NCI-H1417 (cell line): ENCODE data around the gene SBF2.
"Not testable (repeated sequence)": the region's sequence is repeated elsewhere in the genome, so short reads cannot be mapped to it uniquely, and the experiment has no call there.

Experiments
- DNase-seq, 3 experiments: peaks; one replicate each; lab custom pipeline; 2025; lab: John Stamatoyannopoulos, UW

Gene SBF2

GRCh38 chr11:9750551-9750950, 543.5 kb downstream of the SBF2 start:
- DNase-seq, result no peak

- DNase-seq, result peak in 2 of 3 experiments; percentile 49 to 75
Observed at GRCh38 chr11:9748361-9748970, 545.6 kb downstream of the SBF2 start.

GRCh38 chr11:9747828-9748227, 546.2 kb downstream of the SBF2 start:
- peak in 1 of 3 experiments; percentile 7 for DNase-seq

- DNase-seq, result no peak
Observed at GRCh38 chr11:9747229-9747628, 546.8 kb downstream of the SBF2 start.

- DNase-seq, result no peak
Observed at GRCh38 chr11:9745411-9746211, 548.4 kb downstream of the SBF2 start.

GRCh38 chr11:9743512-9743911, 550.5 kb downstream of the SBF2 start:
- not testable (repeated sequence) for DNase-seq

GRCh38 chr11:9741260-9741659, 552.8 kb downstream of the SBF2 start:
- no peak for DNase-seq

GRCh38 chr11:9740202-9740883, 553.7 kb downstream of the SBF2 start:
- DNase-seq, result no peak

- DNase-seq, result no peak
Observed at GRCh38 chr11:9739123-9739900, 554.7 kb downstream of the SBF2 start.

GRCh38 chr11:9738707-9739106, 555.3 kb downstream of the SBF2 start:
- DNase-seq, result no peak

GRCh38 chr11:9738116-9738515, 555.9 kb downstream of the SBF2 start:
- peak in 1 of 3 experiments; percentile 53 for DNase-seq

- DNase-seq, result no peak
Observed at GRCh38 chr11:9736365-9736764, 557.7 kb downstream of the SBF2 start.

- no peak for DNase-seq
Observed at GRCh38 chr11:9735919-9736318, 558.1 kb downstream of the SBF2 start.

- no peak for DNase-seq
Observed at GRCh38 chr11:9735236-9735635, 558.8 kb downstream of the SBF2 start.

GRCh38 chr11:9733212-9733611, 560.8 kb downstream of the SBF2 start:
- DNase-seq, result no peak

- DNase-seq, result no peak
Observed at GRCh38 chr11:9732453-9732852, 561.6 kb downstream of the SBF2 start.

GRCh38 chr11:9731256-9731655, 562.8 kb downstream of the SBF2 start:
- DNase-seq, result no peak
